ENCODE data around the gene RBSN. TPM values are rescaled to one million over a fixed set of nuclear protein-coding genes. Genes with fewer than 3 reads are reported as not detected.

Gene RBSN
- polyA plus RNA-seq, 4 donors = 4.5 to 17.2 (median 6.6) TPM

GRCh38 chr3:15063656-15064286 is 35.2 kb downstream of the RBSN start:
- H3K36me3 ChIP-seq (ENCODE audit: control insufficient read depth in 3 of 3, insufficient read depth in 2 of 3, low read depth in 1 of 3, low read length in 3 of 3) = peaks cover 0 to 17% (median 4%) of the 10 kb centered on the region in 3 donors
- DNase-seq (peak; percentile 26 to 47), FAIRE-seq (no peak)
- WGBS, 3 donors = 17 to 69% (median 43%) methylated on average over 13 of the region's 13 CpGs
- peak overlapping the region; percentile 71 to 87 (median 78) for H3K4me3 ChIP-seq (ENCODE audit: low read depth in 1 of 3, low read length in 3 of 3)
- H3K9me3 ChIP-seq (ENCODE audit: control insufficient read depth in 2 of 2, insufficient read depth in 1 of 2, low read depth in 1 of 2, low read length in 1 of 2) = no peaks in the 10 kb centered on the region
- H3K4me1 ChIP-seq (ENCODE audit: control insufficient read depth in 3 of 3, insufficient read depth in 2 of 3, low read depth in 1 of 3, low read length in 2 of 3) = peaks cover 0 to 11% (median 8%) of the 10 kb centered on the region in 3 donors
- H3K27ac ChIP-seq (ENCODE audit: low read depth in 1 of 3, low read length in 2 of 3) = peak overlapping the region; percentile 75 to 90 (median 82)
- H3K27me3 ChIP-seq (ENCODE audit: control insufficient read depth in 3 of 3, insufficient read depth in 3 of 3, low read length in 3 of 3) = no peaks in the 10 kb centered on the region

DNA sequence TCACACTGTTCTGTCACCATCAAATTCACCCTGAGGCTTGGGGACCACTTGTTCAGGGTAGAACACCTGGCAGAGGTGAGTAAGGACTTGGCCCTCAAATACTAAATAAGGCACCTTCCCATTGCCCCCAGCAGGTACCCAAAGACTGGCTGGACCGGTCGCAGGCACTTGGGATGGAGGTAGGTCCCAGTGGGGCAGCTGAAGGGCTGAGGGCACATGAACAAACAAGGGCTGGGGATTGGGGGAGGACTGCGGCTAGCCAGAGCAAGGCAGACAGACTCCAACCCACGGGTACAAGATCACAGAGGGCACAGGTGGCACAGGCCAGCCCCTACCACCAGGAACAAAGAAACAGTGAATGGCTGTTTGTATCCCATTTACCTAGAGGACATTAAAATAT is 35.7 kb downstream of the RBSN start:
- H3K4me3 ChIP-seq (ENCODE audit: low read depth in 1 of 3, low read length in 3 of 3) = peak overlapping the region in 2 of 3 donors; percentile 78 to 87
- DNase-seq (peak; percentile 38 to 52), FAIRE-seq (no peak)
- no peaks in the 10 kb centered on the region for H3K9me3 ChIP-seq (ENCODE audit: control insufficient read depth in 2 of 2, insufficient read depth in 1 of 2, low read depth in 1 of 2, low read length in 1 of 2)
- H3K36me3 ChIP-seq (ENCODE audit: control insufficient read depth in 3 of 3, insufficient read depth in 2 of 3, low read depth in 1 of 3, low read length in 3 of 3) = peaks cover 0 to 23% (median 7%) of the 10 kb centered on the region in 3 donors
- no peaks in the 10 kb centered on the region for H3K27me3 ChIP-seq (ENCODE audit: control insufficient read depth in 3 of 3, insufficient read depth in 3 of 3, low read length in 3 of 3)
- WGBS, 3 donors = 22 to 61% (median 53%) methylated on average over 4 of the region's 4 CpGs
- H3K27ac ChIP-seq (ENCODE audit: low read depth in 1 of 3, low read length in 2 of 3) = peak overlapping the region; percentile 64 to 82 (median 75)
- peaks cover 0 to 11% (median 8%) of the 10 kb centered on the region in 3 donors for H3K4me1 ChIP-seq (ENCODE audit: control insufficient read depth in 3 of 3, insufficient read depth in 2 of 3, low read depth in 1 of 3, low read length in 2 of 3)

GRCh38 chr3:15060029-15060428 is 38.9 kb downstream of the RBSN start:
- FAIRE-seq (no peak), DNase-seq (no peak)
- Histone ChIP-seq H3K4me3 (ENCODE audit: low read depth in 1 of 3, low read length in 3 of 3) (no peak overlapping the region), H3K27me3 (ENCODE audit: control insufficient read depth in 3 of 3, insufficient read depth in 3 of 3, low read length in 3 of 3) (no peaks in the 10 kb centered on the region), H3K27ac (ENCODE audit: low read depth in 1 of 3, low read length in 2 of 3) (no peak overlapping the region), H3K4me1 (ENCODE audit: control insufficient read depth in 3 of 3, insufficient read depth in 2 of 3, low read depth in 1 of 3, low read length in 2 of 3) (peaks cover 0 to 11% (median 8%) of the 10 kb centered on the region in 3 donors), H3K9me3 (ENCODE audit: control insufficient read depth in 2 of 2, insufficient read depth in 1 of 2, low read depth in 1 of 2, low read length in 1 of 2) (no peaks in the 10 kb centered on the region), H3K36me3 (ENCODE audit: control insufficient read depth in 3 of 3, insufficient read depth in 2 of 3, low read depth in 1 of 3, low read length in 3 of 3) (peaks cover 0 to 41% (median 18%) of the 10 kb centered on the region in 3 donors)
- 94 to 95% (median 95%) methylated on average over 3 of the region's 3 CpGs for WGBS, 3 donors

DNA sequence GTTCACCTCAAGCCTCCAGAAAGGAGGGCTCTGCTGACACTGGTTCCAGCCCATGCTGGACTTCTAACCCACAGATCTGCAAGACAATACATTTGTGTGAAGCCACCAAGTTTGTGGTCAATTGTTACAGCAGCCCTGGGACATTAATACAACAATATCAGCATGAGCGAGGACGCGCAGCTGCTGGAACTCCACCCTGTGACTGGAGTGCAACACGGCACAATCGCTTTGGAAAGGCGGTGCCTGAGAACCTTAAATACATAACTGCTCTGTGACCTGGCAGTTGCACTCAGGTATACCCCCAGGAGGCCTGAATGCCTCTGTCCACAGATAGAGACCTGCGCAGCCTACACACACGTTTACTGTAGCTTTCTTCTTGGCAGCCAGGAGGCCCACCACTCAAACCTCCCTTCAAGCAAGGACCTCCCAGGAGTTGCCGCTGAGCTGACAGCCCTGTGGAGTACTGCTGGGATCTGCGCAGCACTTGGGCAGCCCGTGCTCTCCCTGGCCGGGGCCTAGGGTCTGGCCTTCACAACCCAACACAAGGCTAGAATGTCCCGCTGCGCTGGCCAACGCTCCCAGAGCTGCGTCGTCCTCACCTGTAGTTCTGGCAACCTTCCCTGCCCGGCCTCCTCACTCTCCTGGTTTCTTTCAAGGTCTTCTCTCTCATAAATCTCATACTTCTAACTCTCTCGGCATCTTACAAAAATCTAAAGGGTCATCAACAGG is 42.1 kb downstream of the RBSN start:
- DNase-seq = no peak

DNA sequence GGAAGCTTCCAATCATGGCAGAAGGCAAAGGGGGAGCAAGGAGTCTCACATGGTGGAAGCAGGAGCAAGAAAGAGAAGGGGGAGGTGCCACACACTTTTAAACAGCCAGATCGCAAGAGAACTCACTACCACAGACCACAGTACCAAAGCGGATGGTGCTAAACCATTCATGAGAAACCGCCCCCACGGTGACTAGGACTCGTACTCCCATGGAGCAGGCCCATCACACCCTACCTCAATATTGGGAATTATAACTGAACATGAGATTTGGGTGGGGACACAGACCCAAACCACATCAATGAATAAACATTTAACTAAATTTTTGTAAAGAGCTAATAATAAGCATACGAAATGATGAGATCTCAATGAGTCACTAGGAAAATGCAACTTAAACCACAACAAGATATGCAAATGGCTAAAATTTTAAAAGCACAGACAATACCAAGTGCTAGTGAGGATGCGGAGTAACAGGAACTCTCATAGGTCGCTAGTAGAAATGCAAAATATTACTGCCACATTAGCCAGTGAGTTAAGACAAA is 43.9 kb downstream of the RBSN start:
- Histone ChIP-seq H3K36me3 (ENCODE audit: control insufficient read depth in 3 of 3, insufficient read depth in 2 of 3, low read depth in 1 of 3, low read length in 3 of 3) (peaks cover 6 to 65% (median 23%) of the 10 kb centered on the region in 3 donors), H3K27me3 (ENCODE audit: control insufficient read depth in 3 of 3, insufficient read depth in 3 of 3, low read length in 3 of 3) (no peaks in the 10 kb centered on the region), H3K27ac (ENCODE audit: low read depth in 1 of 3, low read length in 2 of 3) (no peak overlapping the region), H3K4me1 (ENCODE audit: control insufficient read depth in 3 of 3, insufficient read depth in 2 of 3, low read depth in 1 of 3, low read length in 2 of 3) (no peaks in the 10 kb centered on the region), H3K4me3 (ENCODE audit: low read depth in 1 of 3, low read length in 3 of 3) (no peak overlapping the region), H3K9me3 (ENCODE audit: control insufficient read depth in 2 of 2, insufficient read depth in 1 of 2, low read depth in 1 of 2, low read length in 1 of 2) (peaks cover 0 to 3% of the 10 kb centered on the region in 2 donors)
- 72 to 88% (median 77%) methylated on average over 8 of the region's 8 CpGs for WGBS, 3 donors
- no peak for FAIRE-seq
- peak in 1 of 2 donors; percentile 46 for DNase-seq

More for the DNA sequence above, 42.1 kb downstream of the RBSN start:
- Histone ChIP-seq H3K27me3 (ENCODE audit: control insufficient read depth in 3 of 3, insufficient read depth in 3 of 3, low read length in 3 of 3) (no peaks in the 10 kb centered on the region), H3K4me1 (ENCODE audit: control insufficient read depth in 3 of 3, insufficient read depth in 2 of 3, low read depth in 1 of 3, low read length in 2 of 3) (no peaks in the 10 kb centered on the region), H3K27ac (ENCODE audit: low read depth in 1 of 3, low read length in 2 of 3) (no peak overlapping the region), H3K9me3 (ENCODE audit: control insufficient read depth in 2 of 2, insufficient read depth in 1 of 2, low read depth in 1 of 2, low read length in 1 of 2) (peaks cover 0 to 3% of the 10 kb centered on the region in 2 donors), H3K36me3 (ENCODE audit: control insufficient read depth in 3 of 3, insufficient read depth in 2 of 3, low read depth in 1 of 3, low read length in 3 of 3) (peaks cover 6 to 55% (median 18%) of the 10 kb centered on the region in 3 donors), H3K4me3 (ENCODE audit: low read depth in 1 of 3, low read length in 3 of 3) (no peak overlapping the region)
- no peak for FAIRE-seq
- WGBS, 3 donors = 92 to 96% (median 95%) methylated on average over 19 of the region's 19 CpGs

DNA sequence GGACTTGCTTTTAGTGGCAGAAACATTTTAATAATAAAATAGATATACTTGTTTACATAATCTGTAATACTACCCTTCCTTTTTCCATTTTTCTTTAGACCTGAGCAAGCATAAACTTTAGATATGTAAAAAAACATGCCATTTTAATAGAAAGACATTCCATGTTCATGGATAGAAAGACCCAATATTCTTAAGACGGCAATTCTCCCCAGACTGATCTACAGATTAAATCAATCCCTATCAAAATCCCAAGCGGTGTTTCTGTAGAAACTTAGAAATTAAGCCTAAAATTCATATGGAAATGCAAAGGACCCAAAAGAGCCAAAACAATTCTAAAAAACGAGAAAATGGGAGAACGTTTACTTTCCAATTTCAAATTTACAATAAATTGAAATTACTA is 45.4 kb downstream of the RBSN start:
- H3K4me1 ChIP-seq (ENCODE audit: control insufficient read depth in 3 of 3, insufficient read depth in 2 of 3, low read depth in 1 of 3, low read length in 2 of 3) = no peaks in the 10 kb centered on the region
- H3K36me3 ChIP-seq (ENCODE audit: control insufficient read depth in 3 of 3, insufficient read depth in 2 of 3, low read depth in 1 of 3, low read length in 3 of 3) = peaks cover 8 to 63% (median 21%) of the 10 kb centered on the region in 3 donors
- H3K27me3 ChIP-seq (ENCODE audit: control insufficient read depth in 3 of 3, insufficient read depth in 3 of 3, low read length in 3 of 3) = no peaks in the 10 kb centered on the region
- peaks cover 0 to 3% of the 10 kb centered on the region in 2 donors for H3K9me3 ChIP-seq (ENCODE audit: control insufficient read depth in 2 of 2, insufficient read depth in 1 of 2, low read depth in 1 of 2, low read length in 1 of 2)
- no peak for DNase-seq
- no peak overlapping the region for H3K27ac ChIP-seq (ENCODE audit: low read depth in 1 of 3, low read length in 2 of 3)
- WGBS, 3 donors = 97 to 99% (median 97%) methylated on average over 4 of the region's 4 CpGs
- no peak for FAIRE-seq
- H3K4me3 ChIP-seq (ENCODE audit: low read depth in 1 of 3, low read length in 3 of 3) = no peak overlapping the region

DNA sequence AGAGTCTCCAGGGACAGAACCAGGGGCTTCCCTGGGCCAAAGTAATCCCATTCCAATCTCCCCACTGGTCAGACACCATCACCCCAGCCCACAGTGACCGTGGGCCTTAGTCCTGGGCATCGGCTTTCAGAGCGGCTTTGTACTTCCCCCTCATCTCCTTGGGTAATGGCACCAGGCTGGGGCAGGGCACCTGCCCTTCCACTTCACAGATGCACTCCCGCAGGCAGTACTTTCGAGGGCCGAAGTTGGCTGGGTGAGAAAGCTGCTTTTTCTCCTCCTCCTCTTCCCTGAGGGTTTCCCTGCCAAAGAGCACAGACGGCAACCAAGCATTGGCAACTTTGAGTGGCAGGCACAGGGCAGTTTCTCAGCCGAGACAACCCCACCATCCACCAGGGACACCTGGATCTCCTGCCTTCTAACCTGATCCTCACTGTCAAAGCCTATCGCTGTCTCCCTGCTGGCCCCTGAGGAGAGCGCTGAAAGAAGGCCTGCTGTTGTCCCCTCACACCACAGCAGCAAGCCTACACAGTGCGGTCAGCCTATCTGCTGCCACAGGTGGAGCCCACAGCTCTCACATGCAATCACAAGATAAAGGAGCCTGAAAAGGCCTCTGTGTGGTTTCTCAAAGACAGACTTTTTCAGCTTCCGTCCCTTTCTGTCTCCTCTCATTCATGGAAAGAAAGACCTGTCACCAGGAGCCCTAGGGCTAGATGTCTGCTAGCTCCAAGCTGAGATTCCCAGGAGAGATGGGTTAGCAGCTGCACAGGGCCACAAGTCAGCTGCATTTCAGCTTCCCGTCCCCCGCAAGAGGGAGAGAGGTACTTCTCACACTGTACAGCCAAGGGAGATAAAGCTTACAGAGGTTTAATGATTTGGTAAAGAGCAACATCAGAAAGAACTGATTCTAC is 46.4 kb downstream of the RBSN start:
- FAIRE-seq (no peak), DNase-seq (no peak)
- Histone ChIP-seq H3K36me3 (ENCODE audit: control insufficient read depth in 3 of 3, insufficient read depth in 2 of 3, low read depth in 1 of 3, low read length in 3 of 3) (peaks cover 12 to 60% (median 20%) of the 10 kb centered on the region in 3 donors), H3K27ac (ENCODE audit: low read depth in 1 of 3, low read length in 2 of 3) (no peak overlapping the region), H3K27me3 (ENCODE audit: control insufficient read depth in 3 of 3, insufficient read depth in 3 of 3, low read length in 3 of 3) (no peaks in the 10 kb centered on the region), H3K4me1 (ENCODE audit: control insufficient read depth in 3 of 3, insufficient read depth in 2 of 3, low read depth in 1 of 3, low read length in 2 of 3) (no peaks in the 10 kb centered on the region), H3K9me3 (ENCODE audit: control insufficient read depth in 2 of 2, insufficient read depth in 1 of 2, low read depth in 1 of 2, low read length in 1 of 2) (peaks cover 0 to 3% of the 10 kb centered on the region in 2 donors), H3K4me3 (ENCODE audit: low read depth in 1 of 3, low read length in 3 of 3) (no peak overlapping the region)
- 90 to 95% (median 91%) methylated on average over 14 of the region's 14 CpGs for WGBS, 3 donors

- DNase-seq = peak; percentile 61 to 66
- Histone ChIP-seq H3K27me3 (ENCODE audit: control insufficient read depth in 3 of 3, insufficient read depth in 3 of 3, low read length in 3 of 3) (no peaks in the 10 kb centered on the region), H3K36me3 (ENCODE audit: control insufficient read depth in 3 of 3, insufficient read depth in 2 of 3, low read depth in 1 of 3, low read length in 3 of 3) (peaks cover 16 to 62% (median 19%) of the 10 kb centered on the region in 3 donors), H3K27ac (ENCODE audit: low read depth in 1 of 3, low read length in 2 of 3) (no peak overlapping the region), H3K4me1 (ENCODE audit: control insufficient read depth in 3 of 3, insufficient read depth in 2 of 3, low read depth in 1 of 3, low read length in 2 of 3) (no peaks in the 10 kb centered on the region), H3K9me3 (ENCODE audit: control insufficient read depth in 2 of 2, insufficient read depth in 1 of 2, low read depth in 1 of 2, low read length in 1 of 2) (peaks cover 0 to 3% of the 10 kb centered on the region in 2 donors), H3K4me3 (ENCODE audit: low read depth in 1 of 3, low read length in 3 of 3) (no peak overlapping the region)
- no peak for FAIRE-seq
- WGBS, 3 donors = 71 to 77% (median 75%) methylated on average over 1 of the region's 1 CpG
Measured at GRCh38 chr3:15051531-15051930, 47.4 kb downstream of the RBSN start.

All from small intestine (tissue), 7 donors.